ENCODE measurements around the gene DNAJC13.

Gene DNAJC13

DNA sequence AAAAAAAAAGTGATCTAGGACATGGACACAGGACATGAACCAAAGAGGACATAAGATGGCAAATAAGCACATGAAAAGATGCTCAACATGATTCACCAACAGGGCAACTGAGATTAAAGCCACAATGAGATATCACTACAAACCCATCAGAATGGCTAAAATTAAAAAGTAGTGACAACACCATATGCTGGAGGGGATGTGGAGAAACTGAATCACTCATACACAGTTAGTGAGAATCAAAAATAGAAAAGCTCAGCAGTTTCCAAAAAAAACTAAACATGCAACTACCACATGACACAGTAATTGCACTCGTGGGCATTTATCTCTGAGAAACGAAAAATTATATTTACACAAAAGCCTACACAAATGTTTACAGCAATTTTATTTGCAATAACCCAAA lies 151.9 kb downstream of the DNAJC13 start:
- Histone ChIP-seq H3K4me3 (ENCODE audit: low read length) (peak overlapping the region; percentile 0; the same call in 1 of the 2 replicates), H3K4me1 (ENCODE audit: low read length) (peaks cover 44% of the 10 kb centered on the region), H3K36me3 (replicated peaks; ENCODE audit: insufficient read depth, low read length) (no peaks in the 10 kb centered on the region), H2AFZ (ENCODE audit: low read length) (peak overlapping the region; percentile 50; the same call in 1 of the 2 replicates), H4K20me1 (ENCODE audit: insufficient read depth, low read length) (no peaks in the 10 kb centered on the region), H3K9me3 (replicated peaks; ENCODE audit: insufficient read depth, low read length) (no peaks in the 10 kb centered on the region), H3K4me2 (ENCODE audit: low read depth, low read length) (peak overlapping the region; percentile 76), H3F3A (ENCODE audit: insufficient read depth, low read length) (peaks cover 29% of the 10 kb centered on the region), H3K79me2 (ENCODE audit: low read length) (no peaks in the 10 kb centered on the region), H3K27me3 (replicated peaks; ENCODE audit: insufficient read depth, low read length) (no peaks in the 10 kb centered on the region), H3K9ac (ENCODE audit: low read length) (peak overlapping the region; percentile 63), H3K27ac (ENCODE audit: low read length) (peak overlapping the region; percentile 97), H3K9me2 (replicated peaks; ENCODE audit: insufficient read depth, low read length) (no peaks in the 10 kb centered on the region)
- TF ChIP-seq EZH2phosphoT487 (IDR thresholded peaks at IDR 0.05; ENCODE audit: low read length) (no peak), EZH2 (optimal IDR thresholded peaks at IDR 0.05; ENCODE audit: low read depth, low read length) (no peak), CTCF (IDR thresholded peaks at IDR 0.05; ENCODE audit: low read length) (no peak)
- DNase-seq = peak; percentile 94

- H3K27ac ChIP-seq (ENCODE audit: low read length) = peak overlapping the region; percentile 97
- DNase-seq = no peak
- H4K20me1 ChIP-seq (ENCODE audit: insufficient read depth, low read length) = no peaks in the 10 kb centered on the region
- H3K9ac ChIP-seq (ENCODE audit: low read length) = peak overlapping the region; percentile 63
- no peaks in the 10 kb centered on the region for H3K79me2 ChIP-seq (ENCODE audit: low read length)
- H2AFZ ChIP-seq (ENCODE audit: low read length) = peak overlapping the region; percentile 50
- H3K4me2 ChIP-seq (ENCODE audit: low read depth, low read length) = peak overlapping the region; percentile 76
- H3K9me2 ChIP-seq (replicated peaks; ENCODE audit: insufficient read depth, low read length) = no peaks in the 10 kb centered on the region
- peaks cover 40% of the 10 kb centered on the region for H3K4me1 ChIP-seq (ENCODE audit: low read length)
- H3F3A ChIP-seq (ENCODE audit: insufficient read depth, low read length) = peaks cover 29% of the 10 kb centered on the region
- H3K27me3 ChIP-seq (replicated peaks; ENCODE audit: insufficient read depth, low read length) = no peaks in the 10 kb centered on the region
- TF ChIP-seq CTCF (IDR thresholded peaks at IDR 0.05; ENCODE audit: low read length) = no peak
- no peak for TF ChIP-seq EZH2 (optimal IDR thresholded peaks at IDR 0.05; ENCODE audit: low read depth, low read length)
- TF ChIP-seq EZH2phosphoT487 (IDR thresholded peaks at IDR 0.05; ENCODE audit: low read length) = no peak
- peak overlapping the region; percentile 0; the same call in 1 of the 2 replicates for H3K4me3 ChIP-seq (ENCODE audit: low read length)
- no peaks in the 10 kb centered on the region for H3K9me3 ChIP-seq (replicated peaks; ENCODE audit: insufficient read depth, low read length)
- H3K36me3 ChIP-seq (replicated peaks; ENCODE audit: insufficient read depth, low read length) = no peaks in the 10 kb centered on the region
Observed at GRCh38 chr3:132569580-132569979, 152.3 kb downstream of the DNAJC13 start.

DNA sequence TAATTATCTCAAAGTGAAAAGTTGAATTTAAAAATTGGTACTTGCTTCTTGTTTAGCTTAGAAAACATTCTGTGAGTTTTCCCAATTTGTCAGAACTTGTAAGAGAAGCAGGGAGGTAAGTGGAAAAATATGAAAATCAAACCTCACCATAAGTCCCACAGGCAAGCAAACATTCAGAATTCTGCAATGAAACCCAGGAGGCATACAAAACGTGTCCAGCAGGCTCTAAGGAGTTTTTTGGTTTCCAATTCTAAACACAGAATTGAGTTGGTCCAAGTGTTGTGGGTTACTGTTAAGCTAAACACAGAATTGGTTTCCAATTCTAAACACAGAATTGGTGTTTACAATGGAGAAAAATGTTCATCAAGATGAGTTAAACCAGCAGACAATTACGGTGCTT lies 152.7 kb downstream of the DNAJC13 start:
- Histone ChIP-seq H4K20me1 (ENCODE audit: insufficient read depth, low read length) (no peaks in the 10 kb centered on the region), H3K9me2 (replicated peaks; ENCODE audit: insufficient read depth, low read length) (no peaks in the 10 kb centered on the region), H3K9ac (ENCODE audit: low read length) (peak overlapping the region; percentile 63; the same call in 1 of the 2 replicates), H3K9me3 (replicated peaks; ENCODE audit: insufficient read depth, low read length) (no peaks in the 10 kb centered on the region), H3K4me1 (ENCODE audit: low read length) (peaks cover 38% of the 10 kb centered on the region), H3K27me3 (replicated peaks; ENCODE audit: insufficient read depth, low read length) (no peaks in the 10 kb centered on the region), H3K27ac (ENCODE audit: low read length) (peak overlapping the region; percentile 97), H2AFZ (ENCODE audit: low read length) (peak overlapping the region; percentile 50; the same call in 1 of the 2 replicates), H3K36me3 (replicated peaks; ENCODE audit: insufficient read depth, low read length) (no peaks in the 10 kb centered on the region), H3K4me2 (ENCODE audit: low read depth, low read length) (peak overlapping the region; percentile 76; the same call in 1 of the 2 replicates), H3F3A (ENCODE audit: insufficient read depth, low read length) (peaks cover 29% of the 10 kb centered on the region), H3K79me2 (ENCODE audit: low read length) (no peaks in the 10 kb centered on the region), H3K4me3 (ENCODE audit: low read length) (no peak overlapping the region)
- no peak for TF ChIP-seq CTCF (IDR thresholded peaks at IDR 0.05; ENCODE audit: low read length)
- no peak for TF ChIP-seq EZH2 (optimal IDR thresholded peaks at IDR 0.05; ENCODE audit: low read depth, low read length)
- no peak for TF ChIP-seq EZH2phosphoT487 (IDR thresholded peaks at IDR 0.05; ENCODE audit: low read length)
- DNase-seq = no peak
